PC-3 (cell line): ENCODE measurements around the gene PLCB4. TPM values are rescaled to one million over a fixed set of nuclear protein-coding genes. Genes with fewer than 3 reads are reported as not detected.

ENCODE experiments used
- ATAC-seq: fragments of 200-7000 bp; cut with Tn5 transposase; 2 replicates; pipeline ENCODE4 v1.9.1; 2020; ENCODE audit warnings: mild to moderate bottlenecking, moderate library complexity
- BruUV-seq: library from RNA; stranded (reverse); fragments of 400-500 nt; replicated peaks from 2 replicates; lab custom pipeline; 2021; lab: Mats Ljungman, UMichigan
- CTCF ChIA-PET: fragments of 300-600 bp; sonication (Branson Sonifier 250); formaldehyde crosslinking; loops from one replicate; lab custom pipeline; 2022; ENCODE audit warnings: antibody characterized with exemption; lab: Charles Lee
- POLR2A ChIA-PET: fragments of 300-600 bp; sonication (Branson Sonifier 250); formaldehyde crosslinking; loops from one replicate; lab custom pipeline; 2022; ENCODE audit warnings: antibody characterized with exemption; ENCODE audit not compliant: unreplicated experiment; lab: Charles Lee
- DNase-seq: peaks from one replicate; pipeline ENCODE4 v3.0.0-alpha.2; 2015
- H2AFZ ChIP-seq: fragments of 300-600 bp; sonication (generic); 2 replicates; pipeline ENCODE4 v1.6.0; 2016; ENCODE audit warnings: antibody characterized with exemption, low read length
- H3F3A ChIP-seq: fragments of 300-600 bp; sonication (generic); one replicate; pipeline ENCODE4 v1.6.0; 2017; ENCODE audit warnings: antibody characterized with exemption, low read length, control low read depth, mild to moderate bottlenecking; ENCODE audit not compliant: unreplicated experiment
- H3K27ac ChIP-seq: fragments of 300-600 bp; sonication (generic); 2 replicates; pipeline ENCODE4 v1.5.1; 2016; ENCODE audit warnings: mild to moderate bottlenecking, low read length
- H3K27me3 ChIP-seq: fragments of 300-600 bp; sonication (generic); 2 replicates; pipeline ENCODE4 v1.6.1; 2016; ENCODE audit warnings: low read length, mixed read lengths
- H3K36me3 ChIP-seq: fragments of 300-600 bp; sonication (generic); 2 replicates; pipeline ENCODE4 v1.6.1; 2016; ENCODE audit warnings: low read depth, mixed run types, low read length, mixed read lengths
- H3K4me1 ChIP-seq: fragments of 300-600 bp; sonication (generic); 2 replicates; pipeline ENCODE4 v1.5.1; 2016; ENCODE audit warnings: low read length; ENCODE audit not compliant: insufficient read depth
- H3K4me2 ChIP-seq: fragments of 300-600 bp; sonication (generic); 2 replicates; pipeline ENCODE4 v1.6.0; 2016; ENCODE audit warnings: low read length
- H3K4me3 ChIP-seq: fragments of 300-600 bp; sonication (generic); 2 replicates; pipeline ENCODE4 v1.5.1; 2016; ENCODE audit warnings: mild to moderate bottlenecking, low read length, mixed read lengths
- H3K79me2 ChIP-seq: fragments of 300-600 bp; sonication (generic); 2 replicates; pipeline ENCODE4 v1.6.1; 2017; ENCODE audit warnings: low read length, mixed read lengths
- H3K9ac ChIP-seq: fragments of 300-600 bp; sonication (generic); 2 replicates; pipeline ENCODE4 v1.6.0; 2016; ENCODE audit warnings: mild to moderate bottlenecking, low read length
- H3K9me2 ChIP-seq: fragments of 300-600 bp; sonication (generic); replicated peaks from 2 replicates; pipeline ENCODE4 v1.6.1; 2016; ENCODE audit warnings: mixed run types, low read length, mixed read lengths
- H3K9me3 ChIP-seq: fragments of 300-600 bp; sonication (generic); 2 replicates; pipeline ENCODE4 v1.6.1; 2016; ENCODE audit warnings: low read length, mixed read lengths
- H4K20me1 ChIP-seq: fragments of 300-600 bp; sonication (generic); 2 replicates; pipeline ENCODE4 v1.6.1; 2016; ENCODE audit warnings: low read length, mixed read lengths
- CTCF ChIP-seq: fragments of 300-600 bp; sonication (generic); conservative IDR thresholded peaks from 2 replicates; pipeline ENCODE4 v1.5.1; 2017; ENCODE audit warnings: antibody characterized with exemption, low read depth, mild to moderate bottlenecking, low read length
- EZH2 ChIP-seq: fragments of 300-600 bp; sonication (generic); IDR thresholded peaks from one replicate; pipeline ENCODE4 v1.6.1; 2017; ENCODE audit warnings: antibody characterized with exemption, mild to moderate bottlenecking, low read length; ENCODE audit not compliant: unreplicated experiment
- EZH2phosphoT487 ChIP-seq: fragments of 300-600 bp; sonication (generic); IDR thresholded peaks from 2 replicates; pipeline ENCODE4 v1.6.1; 2018; ENCODE audit warnings: mild to moderate bottlenecking, antibody characterized with exemption, low read length, borderline replicate concordance
- intact Hi-C: fragments of 100-400 bp; cut with micrococcal nuclease; formaldehyde crosslinking; loops from 2 replicates; pipeline ENCODE4 v1.9.0; 2023
- total RNA-seq: library from RNA; depleted of rRNA; stranded (reverse); fragments of >200 nt; gene quantifications from 2 replicates; pipeline ENCODE4 v1.2.3, GENCODE V29; 2014

PLCB4 gene
- total RNA-seq, 1 experiment from 2014 or later = 25.4 TPM

GRCh38 chr20:9163251-9163650 lies 94.4 kb downstream of the PLCB4 start:
- no peak overlapping the region for H3K4me2 ChIP-seq
- no peak overlapping the region for H2AFZ ChIP-seq
- intact Hi-C loops = no loop called here
- no peaks in the 10 kb centered on the region for H3K79me2 ChIP-seq
- no peaks in the 10 kb centered on the region for H3K36me3 ChIP-seq
- ChIA-PET POLR2A (no interaction called here), CTCF (no interaction called here)
- no TSS peak for BruUV-seq
- ATAC-seq (no peak), DNase-seq (no peak)
- H3K9me3 ChIP-seq = no peaks in the 10 kb centered on the region
- no peaks in the 10 kb centered on the region for H3K27me3 ChIP-seq
- H3K4me1 ChIP-seq = no peaks in the 10 kb centered on the region
- no peaks in the 10 kb centered on the region for H3K9me2 ChIP-seq
- H3K27ac ChIP-seq = no peak overlapping the region
- no peak overlapping the region for H3K9ac ChIP-seq
- H3K4me3 ChIP-seq = no peak overlapping the region
- no peaks in the 10 kb centered on the region for H4K20me1 ChIP-seq
- H3F3A ChIP-seq = no peaks in the 10 kb centered on the region
- TF ChIP-seq EZH2phosphoT487 = no peak
- TF ChIP-seq CTCF = no peak
- TF ChIP-seq EZH2 = no peak

- DNase-seq (no peak), ATAC-seq (no peak)
- ChIA-PET CTCF (no interaction called here), POLR2A (no interaction called here)
- no peaks in the 10 kb centered on the region for H3K9me3 ChIP-seq
- H3K4me2 ChIP-seq = no peak overlapping the region
- H3K9me2 ChIP-seq = no peaks in the 10 kb centered on the region
- no peak overlapping the region for H3K27ac ChIP-seq
- no peaks in the 10 kb centered on the region for H3K36me3 ChIP-seq
- BruUV-seq = no TSS peak
- H3K79me2 ChIP-seq = no peaks in the 10 kb centered on the region
- H3K27me3 ChIP-seq = no peaks in the 10 kb centered on the region
- no peak overlapping the region for H3K9ac ChIP-seq
- TF ChIP-seq EZH2 (no peak), CTCF (no peak), EZH2phosphoT487 (no peak)
- H4K20me1 ChIP-seq = no peaks in the 10 kb centered on the region
- H3K4me3 ChIP-seq = no peak overlapping the region
- intact Hi-C loops = no loop called here
- H3F3A ChIP-seq = no peaks in the 10 kb centered on the region
- H3K4me1 ChIP-seq = no peaks in the 10 kb centered on the region
- no peak overlapping the region for H2AFZ ChIP-seq
Measured at GRCh38 chr20:9163995-9164394, 95.1 kb downstream of the PLCB4 start.

- no peaks in the 10 kb centered on the region for H4K20me1 ChIP-seq
- H3F3A ChIP-seq = no peaks in the 10 kb centered on the region
- ATAC-seq (no peak), DNase-seq (no peak)
- H3K79me2 ChIP-seq = no peaks in the 10 kb centered on the region
- H2AFZ ChIP-seq = no peak overlapping the region
- no peak overlapping the region for H3K9ac ChIP-seq
- BruUV-seq = no TSS peak
- no peak overlapping the region for H3K4me3 ChIP-seq
- H3K36me3 ChIP-seq = no peaks in the 10 kb centered on the region
- H3K27me3 ChIP-seq = no peaks in the 10 kb centered on the region
- H3K4me2 ChIP-seq = no peak overlapping the region
- ChIA-PET CTCF (no interaction called here), POLR2A (no interaction called here)
- no peak for TF ChIP-seq EZH2phosphoT487
- TF ChIP-seq CTCF = no peak
- no peak for TF ChIP-seq EZH2
- H3K9me2 ChIP-seq = no peaks in the 10 kb centered on the region
- intact Hi-C loops = no loop called here
- H3K9me3 ChIP-seq = no peaks in the 10 kb centered on the region
- no peak overlapping the region for H3K27ac ChIP-seq
- no peaks in the 10 kb centered on the region for H3K4me1 ChIP-seq
Measured at GRCh38 chr20:9165261-9165660, 96.4 kb downstream of the PLCB4 start.
